MM.1S (cell line): Measurements from ENCODE around the gene FAR2.

Experiments used
- DNase-seq: peaks from one replicate; pipeline ENCODE4 v3.0.0-alpha.2; 2015
- H2AFZ ChIP-seq: fragments of 300-600 bp; sonication (generic); 2 replicates; pipeline ENCODE4 v1.6.0; 2016; ENCODE audit warnings: antibody characterized with exemption, low read length
- H3F3A ChIP-seq: fragments of 300-600 bp; sonication (generic); 2 replicates; pipeline ENCODE4 v1.6.1; 2016; ENCODE audit warnings: mild to moderate bottlenecking, antibody characterized with exemption, low read length, moderate library complexity, mixed read lengths; ENCODE audit not compliant: insufficient read depth
- H3K27ac ChIP-seq: fragments of 300-600 bp; sonication (generic); 2 replicates; pipeline ENCODE4 v1.5.1; 2016; ENCODE audit warnings: mild to moderate bottlenecking, low read length
- H3K27me3 ChIP-seq: fragments of 300-600 bp; sonication (generic); replicated peaks from 2 replicates; pipeline ENCODE4 v1.6.0; 2016; ENCODE audit warnings: low read length; ENCODE audit not compliant: insufficient read depth
- H3K36me3 ChIP-seq: fragments of 300-600 bp; sonication (generic); replicated peaks from 2 replicates; pipeline ENCODE4 v1.6.1; 2016; ENCODE audit warnings: mild to moderate bottlenecking, low read length, mixed read lengths; ENCODE audit not compliant: insufficient read depth
- H3K4me1 ChIP-seq: fragments of 300-600 bp; sonication (generic); 2 replicates; pipeline ENCODE4 v1.6.1; 2016; ENCODE audit warnings: low read length, mixed read lengths
- H3K4me2 ChIP-seq: fragments of 300-600 bp; sonication (generic); 2 replicates; pipeline ENCODE4 v1.6.0; 2016; ENCODE audit warnings: low read depth, low read length
- H3K4me3 ChIP-seq: fragments of 300-600 bp; sonication (generic); 2 replicates; pipeline ENCODE4 v1.5.1; 2016; ENCODE audit warnings: low read length, mixed read lengths
- H3K79me2 ChIP-seq: fragments of 300-600 bp; sonication (generic); 2 replicates; pipeline ENCODE4 v1.6.1; 2016; ENCODE audit warnings: mixed run types, low read length, mixed read lengths
- H3K9ac ChIP-seq: fragments of 300-600 bp; sonication (generic); 2 replicates; pipeline ENCODE4 v1.6.1; 2016; ENCODE audit warnings: low read length, mixed read lengths
- H3K9me2 ChIP-seq: fragments of 300-600 bp; sonication (generic); replicated peaks from 2 replicates; pipeline ENCODE4 v1.6.1; 2016; ENCODE audit warnings: mild to moderate bottlenecking, low read length, mixed read lengths; ENCODE audit not compliant: insufficient read depth
- H3K9me3 ChIP-seq: fragments of 300-600 bp; sonication (generic); replicated peaks from 2 replicates; pipeline ENCODE4 v1.6.1; 2016; ENCODE audit warnings: mild to moderate bottlenecking, low read length, mixed read lengths; ENCODE audit not compliant: insufficient read depth
- H4K20me1 ChIP-seq: fragments of 300-600 bp; sonication (generic); 2 replicates; pipeline ENCODE4 v1.6.1; 2016; ENCODE audit warnings: mild to moderate bottlenecking, low read length, moderate library complexity, mixed read lengths; ENCODE audit not compliant: insufficient read depth
- EZH2 ChIP-seq: fragments of 300-600 bp; sonication (generic); optimal IDR thresholded peaks from 2 replicates; pipeline ENCODE3; 2017; ENCODE audit warnings: low read depth, mild to moderate bottlenecking, antibody characterized with exemption, low read length, mixed read lengths
- EZH2phosphoT487 ChIP-seq: fragments of 300-600 bp; sonication (generic); IDR thresholded peaks from 2 replicates; pipeline ENCODE4 v1.6.1; 2018; ENCODE audit warnings: antibody characterized with exemption, low read length
- TF ChIP-seq, protein P1 (sequence below): fragments of 300-600 bp; sonication (generic); IDR thresholded peaks from 2 replicates; pipeline ENCODE4 v1.5.1; 2016; ENCODE audit warnings: antibody characterized with exemption, low read length, mixed read lengths

The FAR2 gene

DNA sequence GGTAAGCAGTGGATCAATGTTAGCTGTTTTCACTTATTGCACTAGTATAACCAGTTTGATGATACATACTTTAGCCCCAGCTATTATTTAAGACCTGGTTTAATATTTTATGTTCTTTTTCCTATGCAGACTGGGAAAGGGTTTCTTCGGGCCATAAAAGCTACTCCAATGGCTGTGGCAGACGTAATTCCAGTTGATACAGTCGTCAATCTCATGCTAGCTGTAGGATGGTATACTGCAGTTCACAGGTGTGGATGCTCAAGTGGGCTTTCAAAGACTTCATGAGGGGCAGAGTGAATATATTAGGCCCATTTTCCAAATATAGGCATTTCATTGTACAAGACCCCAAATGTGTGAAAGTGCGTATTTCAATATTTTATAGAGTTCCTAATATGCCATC lies 161.8 kb downstream of the FAR2 start:
- Histone ChIP-seq H3K9me3 (no peaks in the 10 kb centered on the region), H3K27ac (no peak overlapping the region), H2AFZ (no peak overlapping the region), H3K4me3 (no peak overlapping the region), H3F3A (no peaks in the 10 kb centered on the region), H3K27me3 (no peaks in the 10 kb centered on the region), H3K79me2 (no peaks in the 10 kb centered on the region), H3K4me1 (no peaks in the 10 kb centered on the region), H4K20me1 (no peaks in the 10 kb centered on the region), H3K9ac (no peak overlapping the region), H3K36me3 (no peaks in the 10 kb centered on the region), H3K4me2 (no peak overlapping the region), H3K9me2 (no peaks in the 10 kb centered on the region)
- DNase-seq = no peak
- TF ChIP-seq EZH2phosphoT487 = no peak
- no peak for TF ChIP-seq EZH2
- TF ChIP-seq, protein P1, sequence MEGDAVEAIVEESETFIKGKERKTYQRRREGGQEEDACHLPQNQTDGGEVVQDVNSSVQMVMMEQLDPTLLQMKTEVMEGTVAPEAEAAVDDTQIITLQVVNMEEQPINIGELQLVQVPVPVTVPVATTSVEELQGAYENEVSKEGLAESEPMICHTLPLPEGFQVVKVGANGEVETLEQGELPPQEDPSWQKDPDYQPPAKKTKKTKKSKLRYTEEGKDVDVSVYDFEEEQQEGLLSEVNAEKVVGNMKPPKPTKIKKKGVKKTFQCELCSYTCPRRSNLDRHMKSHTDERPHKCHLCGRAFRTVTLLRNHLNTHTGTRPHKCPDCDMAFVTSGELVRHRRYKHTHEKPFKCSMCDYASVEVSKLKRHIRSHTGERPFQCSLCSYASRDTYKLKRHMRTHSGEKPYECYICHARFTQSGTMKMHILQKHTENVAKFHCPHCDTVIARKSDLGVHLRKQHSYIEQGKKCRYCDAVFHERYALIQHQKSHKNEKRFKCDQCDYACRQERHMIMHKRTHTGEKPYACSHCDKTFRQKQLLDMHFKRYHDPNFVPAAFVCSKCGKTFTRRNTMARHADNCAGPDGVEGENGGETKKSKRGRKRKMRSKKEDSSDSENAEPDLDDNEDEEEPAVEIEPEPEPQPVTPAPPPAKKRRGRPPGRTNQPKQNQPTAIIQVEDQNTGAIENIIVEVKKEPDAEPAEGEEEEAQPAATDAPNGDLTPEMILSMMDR = no peak

DNA sequence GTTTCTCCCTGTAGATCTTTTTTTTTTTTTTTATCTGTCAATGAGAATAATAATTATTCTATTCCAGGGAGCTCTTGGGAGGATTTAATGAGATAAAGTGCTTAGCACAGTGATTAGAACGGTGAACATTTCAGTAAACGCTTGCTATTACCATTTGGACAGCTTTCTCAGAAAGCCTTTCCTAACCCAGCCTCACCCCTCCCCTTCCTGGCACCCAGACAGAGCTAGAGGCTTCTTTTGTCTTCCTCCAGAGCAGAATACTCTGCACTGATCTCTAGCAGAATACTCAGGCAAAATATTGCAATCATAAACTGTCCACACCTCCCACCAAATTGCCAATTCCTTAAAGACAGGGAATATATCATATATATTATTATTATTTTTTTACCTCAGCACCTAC lies 165.3 kb downstream of the FAR2 start:
- no peaks in the 10 kb centered on the region for H3K36me3 ChIP-seq
- no peak overlapping the region for H3K4me2 ChIP-seq
- no peaks in the 10 kb centered on the region for H3K9me2 ChIP-seq
- no peaks in the 10 kb centered on the region for H3K27me3 ChIP-seq
- no peak for TF ChIP-seq EZH2phosphoT487
- TF ChIP-seq, protein P1 = no peak
- no peak overlapping the region for H3K4me3 ChIP-seq
- DNase-seq = no peak
- H2AFZ ChIP-seq = no peak overlapping the region
- no peaks in the 10 kb centered on the region for H4K20me1 ChIP-seq
- H3K9ac ChIP-seq = no peak overlapping the region
- H3K4me1 ChIP-seq = no peaks in the 10 kb centered on the region
- no peaks in the 10 kb centered on the region for H3K9me3 ChIP-seq
- H3K79me2 ChIP-seq = no peaks in the 10 kb centered on the region
- no peaks in the 10 kb centered on the region for H3F3A ChIP-seq
- H3K27ac ChIP-seq = no peak overlapping the region

DNA sequence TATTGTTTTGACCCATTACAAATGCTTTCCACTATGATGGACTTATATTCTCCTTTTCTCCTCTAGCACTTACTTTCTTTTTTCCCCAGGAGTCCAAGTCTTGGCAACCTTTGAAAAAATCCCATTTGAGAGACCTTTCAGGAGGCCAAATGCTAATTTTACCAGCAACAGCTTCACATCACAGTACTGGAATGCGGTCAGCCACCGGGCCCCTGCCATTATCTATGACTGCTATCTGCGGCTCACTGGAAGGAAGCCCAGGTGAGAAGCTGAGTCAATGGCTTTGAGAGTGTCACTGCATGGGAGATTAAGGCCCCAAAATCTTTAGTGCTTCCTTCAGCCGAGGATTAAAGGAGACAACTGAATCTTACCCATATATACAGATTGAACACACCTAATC lies 167.7 kb downstream of the FAR2 start:
- DNase-seq = no peak
- no peaks in the 10 kb centered on the region for H3K27me3 ChIP-seq
- no peak overlapping the region for H2AFZ ChIP-seq
- H3K4me2 ChIP-seq = no peak overlapping the region
- TF ChIP-seq, protein P1 = no peak
- TF ChIP-seq EZH2phosphoT487 = no peak
- no peak for TF ChIP-seq EZH2
- no peaks in the 10 kb centered on the region for H3K79me2 ChIP-seq
- no peaks in the 10 kb centered on the region for H3K9me2 ChIP-seq
- H3K9me3 ChIP-seq = no peaks in the 10 kb centered on the region
- H4K20me1 ChIP-seq = no peaks in the 10 kb centered on the region
- H3K4me1 ChIP-seq = no peaks in the 10 kb centered on the region
- H3K36me3 ChIP-seq = no peaks in the 10 kb centered on the region
- no peaks in the 10 kb centered on the region for H3F3A ChIP-seq
- H3K4me3 ChIP-seq = no peak overlapping the region
- H3K27ac ChIP-seq = no peak overlapping the region
- no peak overlapping the region for H3K9ac ChIP-seq
